Activated CD8-positive, alpha-beta memory T cell treated with anti-CD3 and anti-CD28 coated beads for 1 hour (primary cell): ENCODE results near the gene SPTLC2.
"Not testable (repeated sequence)": the region's sequence is repeated elsewhere in the genome, so short reads cannot be mapped to it uniquely, and the experiment has no call there.

ENCODE experiments used
- DNase-seq, 2 donors: peaks; one replicate each; pipeline ENCODE4 v3.0.0-alpha.2; 2020; ENCODE audit warnings: low read depth in 1 of 2; ENCODE audit errors: extremely low read depth in 1 of 2

The SPTLC2 gene

DNA sequence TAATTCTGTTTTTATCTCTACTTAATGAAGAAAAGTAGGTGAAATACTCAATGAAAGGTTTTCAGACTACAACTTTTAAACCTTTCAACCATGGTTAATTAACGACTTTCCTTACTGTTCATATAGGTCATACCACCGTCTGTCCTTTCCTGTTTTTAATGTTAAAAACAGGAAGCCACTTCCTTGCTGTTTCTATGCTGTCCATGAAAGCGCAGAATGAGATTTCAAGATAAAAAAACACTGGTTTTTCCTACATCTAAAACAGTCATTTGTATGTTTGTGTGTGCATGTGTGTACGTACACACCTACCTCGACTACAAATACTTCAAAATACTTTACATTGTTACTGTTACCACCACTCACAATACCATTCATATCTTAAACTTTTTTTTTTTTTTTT lies 27.3 kb downstream of the SPTLC2 start:
- no peak for DNase-seq

DNA sequence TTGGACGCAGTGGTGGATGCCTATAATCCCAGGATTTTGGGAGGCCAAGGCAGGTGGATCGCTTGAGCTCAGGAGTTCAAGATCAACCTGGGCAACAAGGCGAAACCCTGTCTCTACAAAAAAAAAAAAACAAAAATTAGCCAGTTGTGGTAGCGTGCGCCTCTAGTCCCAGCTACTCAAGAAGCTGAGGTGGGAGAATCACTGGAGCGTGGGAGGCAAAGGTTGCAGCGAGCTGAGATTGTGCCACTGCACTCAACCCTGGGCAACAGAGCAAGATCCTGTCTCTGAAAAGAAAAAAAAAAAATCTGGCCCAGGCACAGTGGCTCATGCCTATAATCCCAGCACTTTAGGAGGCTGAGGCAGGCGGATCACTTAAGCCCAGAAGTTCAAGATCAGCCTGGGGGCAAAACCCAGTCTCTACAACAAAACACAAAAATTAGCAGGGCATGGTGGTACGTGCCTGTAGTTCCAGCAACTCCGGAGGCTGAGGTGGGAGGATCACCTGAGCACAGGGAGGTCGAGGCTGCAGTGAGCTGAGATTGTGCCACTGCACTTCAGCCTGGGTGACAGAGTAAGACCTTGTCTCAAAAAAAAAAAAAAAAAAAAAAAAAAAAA lies 27.9 kb downstream of the SPTLC2 start:
- not testable (repeated sequence) for DNase-seq

DNA sequence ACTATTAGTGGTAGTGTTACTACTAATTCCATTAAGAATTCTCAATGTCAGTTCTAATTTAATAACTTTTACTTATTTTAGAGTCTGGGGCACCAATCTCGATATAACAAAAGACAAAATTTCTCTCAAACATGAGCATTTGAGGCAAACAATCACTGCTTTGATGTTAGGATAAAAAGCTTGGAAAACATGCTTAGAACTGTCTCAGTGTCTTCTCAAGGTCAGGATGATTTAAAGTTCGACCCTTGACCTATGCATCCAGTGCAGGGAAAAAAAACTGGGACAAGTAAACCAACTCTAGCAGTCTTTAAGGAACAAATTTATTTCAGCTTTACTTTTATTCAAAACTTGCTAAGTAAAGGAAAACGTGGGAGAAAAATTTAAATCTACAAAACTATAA lies 31.1 kb downstream of the SPTLC2 start:
- no peak for DNase-seq

DNA sequence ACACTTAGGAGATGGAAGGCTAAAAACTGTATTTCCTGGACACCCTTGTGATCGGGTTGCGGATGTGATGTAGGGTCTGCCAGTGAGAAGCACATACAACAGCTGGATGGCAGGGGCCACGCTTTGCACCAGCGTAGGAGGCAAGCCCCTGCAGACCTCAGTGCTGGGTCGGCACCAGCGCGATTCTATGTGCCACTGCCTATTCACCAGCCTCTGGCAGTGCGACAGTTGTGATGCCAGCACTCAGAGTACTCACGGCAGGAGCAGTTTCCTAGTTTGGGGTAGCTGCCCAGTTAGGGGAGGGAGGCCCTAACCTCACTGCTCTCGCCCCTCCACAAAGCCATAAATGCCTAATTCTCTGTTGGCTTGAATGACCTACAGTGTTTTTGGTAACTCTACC lies 31.6 kb downstream of the SPTLC2 start:
- no peak for DNase-seq

DNA sequence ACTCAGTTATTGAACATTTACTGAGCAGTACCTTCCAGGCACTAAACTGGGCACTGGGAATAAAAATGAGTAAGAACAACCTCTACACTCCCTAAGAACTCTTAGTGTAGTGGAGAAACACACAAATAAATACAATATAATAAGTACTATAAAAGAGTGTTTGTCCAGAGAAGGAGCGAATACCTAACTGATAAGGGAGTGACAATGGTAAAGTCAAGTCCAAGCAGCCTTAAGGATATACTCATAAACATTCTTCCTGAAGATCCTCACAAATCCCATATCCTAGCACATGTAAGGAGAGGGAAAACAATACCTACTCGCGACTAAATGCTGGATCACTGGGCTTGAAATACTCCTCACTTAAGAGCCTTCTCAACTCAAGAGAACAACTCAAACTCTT lies 32.8 kb downstream of the SPTLC2 start:
- DNase-seq: no peak

DNA sequence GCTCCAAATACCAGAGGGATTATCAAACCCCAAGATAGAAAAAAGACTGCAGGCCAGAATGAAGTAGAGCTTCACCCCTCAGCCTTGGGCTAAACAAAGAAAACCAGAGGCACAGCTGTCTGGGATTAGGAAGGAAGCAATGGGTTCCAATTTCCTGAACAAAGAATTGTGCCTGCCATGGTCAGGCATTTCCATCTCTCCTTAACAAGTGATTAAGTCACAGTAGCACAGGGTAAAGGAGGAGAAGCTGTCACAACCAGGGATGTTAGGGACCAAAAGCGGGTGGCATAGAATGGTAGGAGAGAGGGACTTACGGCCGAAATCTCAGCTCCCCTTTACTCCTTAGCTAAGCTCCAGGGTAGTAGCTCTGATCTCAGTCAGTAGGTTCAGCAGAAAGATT lies 33.9 kb downstream of the SPTLC2 start:
- DNase-seq: no peak

DNA sequence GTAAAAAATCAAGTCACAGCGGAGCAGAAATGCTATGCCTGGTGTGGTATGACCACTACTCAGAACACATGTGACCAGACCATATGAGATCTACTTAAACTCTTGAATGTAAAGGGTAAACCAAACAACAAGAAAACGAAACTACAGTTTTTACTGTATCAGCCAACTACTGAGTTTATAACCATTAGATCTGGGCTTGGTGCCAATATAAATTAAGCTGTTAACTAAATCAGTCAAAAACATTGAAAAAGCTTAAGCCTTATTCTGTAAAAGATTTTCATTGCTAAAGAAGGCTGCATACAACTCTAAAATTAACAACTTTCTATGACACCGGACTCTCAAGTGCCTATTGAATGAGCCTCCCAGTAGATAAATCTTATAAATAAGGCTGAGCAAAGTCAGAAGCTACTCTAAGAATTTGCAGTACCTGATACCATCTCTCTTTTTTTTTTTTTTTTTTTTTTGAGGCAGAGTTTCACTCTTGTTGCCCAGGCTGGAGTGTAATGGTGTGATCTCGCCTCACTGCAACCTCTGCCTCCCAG lies 35.4 kb downstream of the SPTLC2 start:
- DNase-seq: no peak

DNA sequence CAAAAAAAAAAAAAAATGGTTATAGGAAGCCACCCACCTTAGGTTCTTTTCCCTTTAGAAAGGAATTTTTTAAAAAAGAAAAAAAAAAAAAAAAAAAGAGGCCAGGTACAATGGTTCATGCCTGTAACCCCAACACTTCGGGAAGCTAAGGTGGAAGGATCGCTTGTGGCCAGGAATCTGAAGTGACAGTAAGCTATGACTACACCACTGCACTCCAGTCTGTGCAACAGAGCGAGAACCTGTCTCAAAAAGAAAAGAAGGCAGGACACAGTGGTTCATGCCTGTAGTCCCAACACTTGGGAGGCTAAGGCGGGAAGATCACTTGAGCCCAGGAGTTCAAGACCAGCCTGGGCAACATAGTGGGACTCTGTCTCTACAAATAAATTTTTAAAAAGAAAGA lies 36.0 kb downstream of the SPTLC2 start:
- no peak for DNase-seq

DNA sequence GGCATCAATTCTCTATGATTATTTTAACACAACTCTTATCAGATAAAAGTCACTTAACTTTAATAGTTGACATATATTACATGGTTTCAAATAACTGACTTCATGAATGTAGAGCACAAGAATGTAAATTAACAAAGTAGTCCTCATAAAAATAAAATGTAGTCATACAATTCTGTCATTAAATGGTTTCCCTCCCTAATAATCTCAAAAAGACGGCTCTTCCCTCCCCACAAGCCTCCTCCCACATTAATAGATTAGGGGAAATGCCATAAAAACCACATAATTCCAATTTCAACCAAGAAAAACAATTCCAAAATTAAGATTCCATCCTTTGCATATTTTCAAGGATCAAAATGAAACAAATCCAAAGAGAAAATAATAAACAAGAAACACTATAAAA lies 36.7 kb downstream of the SPTLC2 start:
- no peak for DNase-seq

DNA sequence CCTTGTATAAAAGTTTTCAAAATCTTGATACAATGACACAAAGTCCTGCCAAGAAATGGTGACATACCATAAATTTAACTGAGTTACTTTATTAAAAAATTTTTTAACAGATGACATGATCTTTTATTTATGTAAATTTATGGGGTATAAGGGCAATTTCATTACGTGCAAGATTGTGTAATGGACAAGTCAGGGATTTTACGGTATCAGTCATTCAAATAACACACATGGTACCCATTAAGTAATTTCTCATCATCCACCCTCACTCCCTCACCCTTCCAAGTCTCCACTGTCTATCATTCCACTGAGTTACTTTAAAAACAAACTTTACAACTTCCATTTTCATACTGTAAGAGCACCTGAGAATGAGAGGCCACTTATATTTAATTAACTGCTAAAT lies 37.4 kb downstream of the SPTLC2 start:
- no peak for DNase-seq

DNA sequence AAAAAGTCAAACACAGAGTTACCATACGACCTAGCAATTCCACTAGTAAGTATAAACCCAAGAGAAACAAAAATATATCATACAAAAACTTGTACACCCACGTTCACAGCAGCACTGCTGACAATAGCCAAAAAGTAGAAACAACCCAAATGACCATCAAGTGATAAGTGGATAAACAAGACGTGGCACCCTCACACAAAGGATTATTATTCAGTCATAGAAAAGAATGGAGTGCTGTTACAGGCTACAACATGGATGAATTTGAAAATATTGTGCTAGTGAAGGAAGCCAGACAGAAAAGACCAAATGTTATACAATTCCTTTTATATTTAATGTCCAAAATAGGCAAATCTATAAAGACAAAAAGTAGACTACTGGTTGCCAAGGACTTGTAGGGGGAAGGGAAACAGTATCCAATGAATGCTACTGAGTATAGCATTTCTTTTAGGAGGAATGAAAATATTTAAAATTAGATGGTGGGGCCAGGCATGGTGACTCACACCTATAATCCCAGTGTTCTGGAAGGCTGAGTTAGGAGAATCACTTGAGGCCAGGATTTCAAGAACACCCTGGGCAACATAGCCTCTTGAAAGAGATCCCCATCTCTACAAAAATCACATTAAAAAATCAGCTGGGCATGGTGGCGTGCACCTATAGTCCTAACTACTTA lies 41.9 kb downstream of the SPTLC2 start:
- DNase-seq: no peak

DNA sequence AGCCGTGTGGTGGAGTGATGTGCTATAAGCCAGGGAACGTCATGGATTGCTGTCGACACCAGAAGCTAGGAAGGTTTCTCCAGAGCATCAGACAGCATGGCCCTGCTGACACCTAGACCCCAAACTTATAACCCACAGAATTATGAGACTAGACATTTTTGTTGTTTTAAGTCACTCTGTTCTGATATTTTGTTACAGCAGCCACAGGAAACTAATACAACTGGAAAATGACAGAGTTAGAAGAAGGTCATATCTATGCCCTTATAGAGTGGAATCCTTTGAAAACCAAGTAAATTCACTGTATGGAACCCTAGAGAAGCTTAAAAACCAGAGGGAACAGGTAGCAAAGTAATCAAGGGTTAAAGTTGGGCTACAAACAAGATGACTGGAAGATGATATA lies 42.5 kb downstream of the SPTLC2 start:
- DNase-seq: no peak

DNA sequence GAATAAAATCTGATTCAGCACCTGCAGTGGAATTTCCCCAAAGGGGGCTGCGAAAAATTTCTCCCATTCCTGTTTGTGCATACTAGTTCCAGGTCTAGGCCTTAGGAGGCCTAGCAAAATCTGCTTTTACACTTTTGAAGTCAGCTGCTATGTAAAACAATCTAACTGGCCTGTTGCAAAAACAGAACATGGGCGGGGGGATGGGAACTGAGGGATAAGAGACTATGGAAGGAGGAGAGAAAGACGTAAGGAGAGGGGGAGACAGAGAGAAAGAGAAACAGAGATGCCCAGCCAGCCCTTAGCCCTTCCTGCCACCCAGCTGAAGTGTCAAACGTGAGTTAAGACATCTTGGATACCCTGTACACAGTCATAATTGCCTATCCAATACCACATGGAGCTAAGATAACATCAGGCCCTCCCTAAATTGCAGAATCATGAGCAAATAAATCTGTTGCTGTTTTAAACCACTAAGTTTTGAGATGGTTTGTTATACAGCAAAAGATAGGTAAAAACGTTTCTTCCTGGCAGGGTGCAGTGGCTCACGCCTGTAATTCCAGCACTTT lies 45.6 kb downstream of the SPTLC2 start:
- no peak for DNase-seq

DNA sequence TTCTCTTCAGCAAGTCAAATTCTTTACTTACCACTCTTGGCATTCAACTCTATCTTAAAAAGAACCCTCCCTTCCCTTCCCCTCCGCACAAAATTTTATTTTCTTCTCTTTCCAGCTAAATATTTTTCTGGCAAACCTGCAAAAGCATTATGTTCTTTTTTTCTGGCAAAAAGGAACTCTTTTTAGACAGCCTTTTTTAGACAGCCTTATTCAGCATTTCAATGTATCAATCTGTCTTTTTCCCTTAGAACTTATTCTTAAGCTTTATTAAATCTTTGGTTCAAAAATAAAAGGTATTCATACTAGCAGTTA lies 50.5 kb downstream of the SPTLC2 start:
- no peak for DNase-seq

DNA sequence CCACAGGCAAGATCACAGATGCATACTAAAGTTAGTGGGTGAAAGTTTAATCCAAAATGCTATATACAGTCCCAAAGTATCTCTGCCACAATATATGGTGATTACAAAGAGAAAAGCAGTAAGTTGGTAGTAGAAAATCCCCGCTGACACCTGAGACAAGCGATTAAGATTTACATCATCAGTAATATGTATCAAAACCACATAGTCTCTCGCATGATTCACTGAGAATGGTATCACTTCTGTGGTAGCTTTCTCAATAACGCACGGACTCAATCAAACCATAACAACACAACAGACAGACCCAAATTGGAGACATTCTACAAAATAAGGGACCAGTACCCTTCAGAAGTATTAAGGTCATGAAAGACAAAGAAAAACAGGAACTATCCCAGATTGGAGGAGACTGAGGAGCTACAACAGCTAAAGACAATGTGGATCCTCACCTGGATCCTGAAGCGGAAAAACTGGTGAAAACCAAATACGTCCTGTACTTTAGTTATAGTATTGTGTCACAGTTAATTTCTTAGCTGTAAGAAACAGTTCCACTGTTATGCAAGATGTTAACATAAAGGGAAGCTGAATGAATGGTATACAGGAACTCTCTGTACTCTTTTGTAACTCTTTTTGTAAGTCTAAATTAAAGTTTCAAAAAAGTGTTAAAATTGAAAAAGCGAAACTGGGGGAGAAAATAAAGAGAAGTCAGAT lies 51.0 kb downstream of the SPTLC2 start:
- no peak for DNase-seq

DNA sequence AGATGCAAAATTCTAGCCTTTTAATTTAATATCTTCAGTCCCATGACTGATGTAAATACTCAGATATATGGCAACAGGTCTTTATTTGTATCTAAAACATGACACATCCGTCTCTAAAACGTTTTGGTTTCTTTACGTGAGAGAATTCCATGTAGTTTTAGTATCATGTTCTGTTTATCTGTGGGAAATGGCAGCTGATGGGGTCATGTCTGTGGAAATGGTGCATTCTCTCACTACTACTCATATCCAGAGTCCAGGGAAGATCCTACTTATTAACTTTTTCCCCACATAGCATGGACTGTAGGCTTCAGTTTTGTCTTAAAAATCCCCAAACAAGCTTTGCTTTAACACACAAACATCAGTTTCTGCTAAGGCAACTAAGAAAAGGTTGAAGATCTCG lies 53.8 kb downstream of the SPTLC2 start:
- no peak for DNase-seq

DNA sequence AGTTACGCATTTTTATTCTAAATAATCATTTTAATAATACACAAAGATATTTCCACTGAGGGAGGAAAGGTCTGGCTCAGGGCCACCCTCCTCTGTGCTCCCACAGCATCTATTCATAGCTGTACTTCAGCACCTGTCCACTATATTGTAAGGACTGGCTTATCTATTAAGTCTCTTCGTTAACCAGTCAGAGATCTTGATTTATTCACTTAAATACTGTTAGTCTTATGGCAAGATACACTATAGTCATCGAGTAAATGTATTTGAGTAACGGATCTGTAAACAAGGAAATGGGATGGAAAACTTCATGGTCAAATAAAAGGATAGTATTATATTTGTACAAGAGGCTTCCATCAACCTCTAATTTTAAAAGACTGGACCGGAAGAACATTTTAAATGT lies 54.6 kb downstream of the SPTLC2 start:
- DNase-seq: no peak

DNA sequence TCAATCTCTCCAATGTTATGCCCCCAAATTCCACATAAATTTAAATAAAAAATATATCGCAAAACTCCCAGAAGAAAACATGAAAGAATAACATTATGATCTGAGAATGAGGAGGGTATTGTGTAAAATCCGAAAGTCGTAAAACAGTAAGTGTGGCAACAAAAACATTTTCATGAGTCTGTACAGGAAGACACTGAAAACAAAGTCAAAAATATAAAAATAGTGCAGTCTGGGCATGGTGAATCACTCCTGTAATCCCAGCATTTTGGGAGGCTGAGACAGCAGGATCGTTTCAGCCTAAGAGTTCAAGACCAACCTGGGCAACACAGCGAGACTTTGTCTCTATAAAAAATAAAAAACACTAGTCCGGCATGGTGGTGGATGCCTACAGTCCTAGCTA lies 57.1 kb downstream of the SPTLC2 start:
- DNase-seq: no peak

DNA sequence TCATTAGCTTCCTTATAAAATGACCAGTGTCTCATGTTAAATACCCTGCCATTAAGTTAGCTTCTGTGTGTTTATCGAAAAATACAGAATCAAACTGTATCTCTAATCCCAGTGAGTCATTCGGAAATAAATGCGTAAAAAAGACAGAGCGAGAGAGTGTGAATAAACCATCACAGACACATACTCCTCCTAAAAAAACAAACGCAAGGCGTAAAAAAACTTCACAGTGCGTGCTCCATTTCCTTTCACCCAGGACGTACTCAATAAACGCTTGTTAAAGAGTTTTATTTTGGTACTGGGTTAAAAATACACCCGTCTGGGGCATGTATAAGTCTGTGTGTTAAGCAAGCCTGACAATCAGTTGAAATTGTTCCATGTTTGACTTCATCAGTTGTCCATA lies 59.0 kb downstream of the SPTLC2 start:
- DNase-seq: no peak

DNA sequence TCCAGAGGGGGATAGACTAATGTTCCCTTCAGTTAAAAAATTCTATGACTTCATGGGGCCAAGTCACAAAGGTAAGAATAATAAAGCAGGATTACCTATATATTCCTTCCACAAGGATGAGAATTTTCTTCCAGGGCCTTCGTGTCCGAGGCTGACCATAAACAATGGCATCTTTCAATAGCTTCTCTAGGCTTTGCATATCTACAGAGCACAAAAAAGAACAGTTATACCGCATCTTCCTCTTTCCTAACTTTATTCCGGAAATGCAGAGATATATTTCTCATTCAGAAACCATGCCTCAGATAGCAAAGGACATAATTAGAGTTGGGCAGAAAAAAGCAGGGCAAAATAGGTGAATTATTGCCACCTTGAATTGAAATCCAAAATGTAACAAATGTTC lies 59.5 kb downstream of the SPTLC2 start:
- DNase-seq: no peak

DNA sequence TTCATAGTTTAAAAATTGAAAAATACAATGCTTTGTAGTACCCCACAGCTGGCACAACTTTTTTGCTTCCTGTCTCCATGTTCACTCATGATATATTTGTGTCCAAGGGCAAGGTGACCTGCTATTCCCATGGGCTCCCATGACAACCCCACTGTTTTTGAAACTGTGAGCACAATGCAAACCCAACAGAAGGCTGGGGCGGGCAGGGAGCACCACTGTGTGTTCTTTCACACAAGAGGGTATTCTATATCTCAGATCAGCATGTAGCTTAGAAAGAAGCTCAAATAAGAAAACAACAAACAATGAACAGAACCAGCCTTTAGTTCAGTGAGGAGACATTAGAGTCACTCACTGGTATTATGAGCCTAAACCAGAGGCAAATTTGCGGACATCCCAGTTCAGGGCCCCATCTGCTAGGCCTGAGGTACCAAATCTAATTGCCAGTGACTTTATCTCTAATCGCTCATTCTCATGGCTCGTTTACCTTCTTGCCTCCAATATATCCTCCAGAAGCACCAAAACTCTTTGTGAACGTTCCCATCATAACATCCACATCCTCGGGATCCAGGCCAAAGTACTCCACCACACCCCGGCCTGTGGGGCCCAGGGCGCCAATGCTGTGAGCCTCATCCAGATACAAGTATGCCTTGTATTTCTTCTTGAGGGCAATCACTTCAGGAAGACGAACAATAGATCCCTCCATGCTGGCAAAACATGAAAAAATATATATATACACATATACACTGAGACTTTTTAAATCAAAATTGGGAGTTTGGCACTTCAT lies 61.4 kb downstream of the SPTLC2 start:
- no peak for DNase-seq
